NCI-H1105 (cell line): ENCODE measurements around the gene VRTN.
"Not testable (repeated sequence)": the region's sequence is repeated elsewhere in the genome, so short reads cannot be mapped to it uniquely, and the experiment has no call there.

ENCODE experiments used
- DNase-seq: peaks from one replicate; lab custom pipeline; 2025; lab: John Stamatoyannopoulos, UW

VRTN gene, protein sequence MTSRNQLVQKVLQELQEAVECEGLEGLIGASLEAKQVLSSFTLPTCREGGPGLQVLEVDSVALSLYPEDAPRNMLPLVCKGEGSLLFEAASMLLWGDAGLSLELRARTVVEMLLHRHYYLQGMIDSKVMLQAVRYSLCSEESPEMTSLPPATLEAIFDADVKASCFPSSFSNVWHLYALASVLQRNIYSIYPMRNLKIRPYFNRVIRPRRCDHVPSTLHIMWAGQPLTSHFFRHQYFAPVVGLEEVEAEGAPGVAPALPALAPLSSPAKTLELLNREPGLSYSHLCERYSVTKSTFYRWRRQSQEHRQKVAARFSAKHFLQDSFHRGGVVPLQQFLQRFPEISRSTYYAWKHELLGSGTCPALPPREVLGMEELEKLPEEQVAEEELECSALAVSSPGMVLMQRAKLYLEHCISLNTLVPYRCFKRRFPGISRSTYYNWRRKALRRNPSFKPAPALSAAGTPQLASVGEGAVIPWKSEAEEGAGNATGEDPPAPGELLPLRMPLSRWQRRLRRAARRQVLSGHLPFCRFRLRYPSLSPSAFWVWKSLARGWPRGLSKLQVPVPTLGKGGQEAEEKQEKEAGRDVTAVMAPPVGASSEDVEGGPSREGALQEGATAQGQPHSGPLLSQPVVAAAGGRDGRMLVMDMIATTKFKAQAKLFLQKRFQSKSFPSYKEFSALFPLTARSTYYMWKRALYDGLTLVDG

DNA sequence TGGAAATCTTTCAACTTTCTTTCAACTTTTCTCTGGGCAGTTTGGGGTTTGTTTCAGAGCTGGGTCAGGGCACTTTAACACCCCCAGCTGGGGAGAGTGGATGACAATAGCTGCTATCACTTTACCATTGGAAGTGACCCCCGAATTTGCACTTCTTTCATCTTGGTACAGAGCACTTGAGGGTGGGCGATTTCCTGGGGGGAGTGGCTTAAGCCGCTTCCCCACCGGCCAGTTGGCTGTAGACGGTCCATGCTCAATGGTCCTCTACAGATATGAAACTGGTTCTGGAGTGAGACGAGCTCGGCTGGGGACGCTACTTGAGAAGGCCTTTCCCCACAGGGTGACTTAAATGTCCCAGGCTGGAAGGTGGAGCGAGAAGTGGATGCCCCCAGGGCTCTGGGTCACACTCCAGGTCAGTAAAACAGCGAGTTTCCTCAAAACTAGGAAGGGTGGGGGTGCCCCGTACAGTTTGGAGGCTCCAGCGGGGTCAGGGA, at the start of gene VRTN:
Gene VRTN (plus strand): TSS at position 231 of the 494 bp plus-strand sequence. CDS start 8,313 bp downstream, outside the sequence.
- no peak for DNase-seq

DNA sequence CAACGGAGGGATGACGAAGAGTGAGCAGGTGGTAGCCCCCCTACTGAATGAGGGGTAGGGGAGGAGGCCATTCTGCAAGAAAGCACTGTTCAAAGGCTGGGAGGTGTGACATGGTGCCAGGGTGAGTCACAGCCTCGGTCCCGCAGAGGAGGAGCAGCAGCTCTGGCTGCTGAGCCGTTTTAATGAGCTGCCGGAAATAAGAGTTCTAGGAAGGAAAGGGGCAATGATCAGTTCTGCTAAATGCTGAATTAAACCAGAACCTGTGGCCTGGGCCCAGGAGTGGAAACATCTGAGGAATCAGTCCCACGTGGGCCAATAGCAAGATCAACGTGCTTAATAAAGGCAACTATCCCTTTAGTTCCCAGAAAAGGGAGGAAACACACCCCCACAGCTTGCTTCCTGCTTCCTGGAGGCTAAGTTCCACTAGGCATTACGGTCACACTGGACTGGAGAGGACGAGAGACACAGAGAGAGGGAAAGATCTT, 49.2 kb upstream of the VRTN start:
- no peak for DNase-seq

DNA sequence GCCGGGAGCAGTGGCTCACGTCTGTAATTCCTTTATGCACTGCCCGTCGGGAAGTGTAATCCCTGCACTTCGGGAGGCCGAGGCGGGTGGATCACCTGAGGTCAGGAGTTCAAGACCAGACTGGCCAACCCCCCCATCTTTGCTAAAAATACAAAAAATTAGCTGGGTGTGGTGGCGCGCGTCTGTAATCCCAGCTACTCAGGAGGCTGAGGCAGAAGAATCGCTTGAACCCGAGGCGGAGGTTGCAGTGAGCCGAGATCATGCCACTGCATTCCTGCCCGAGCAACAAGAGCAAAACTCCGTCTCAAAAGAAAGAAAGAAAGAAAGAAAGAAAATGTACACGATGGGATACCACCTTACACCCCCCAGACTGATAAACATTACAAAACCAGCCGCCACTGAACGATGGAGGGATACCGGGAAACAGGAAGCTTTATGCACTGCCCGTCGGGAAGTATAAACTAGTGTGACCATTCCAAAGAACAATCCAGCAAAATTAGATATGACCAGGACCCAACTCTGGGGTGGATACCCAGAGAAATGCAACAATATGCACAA, 46.6 kb upstream of the VRTN start:
- DNase-seq = no peak

DNA sequence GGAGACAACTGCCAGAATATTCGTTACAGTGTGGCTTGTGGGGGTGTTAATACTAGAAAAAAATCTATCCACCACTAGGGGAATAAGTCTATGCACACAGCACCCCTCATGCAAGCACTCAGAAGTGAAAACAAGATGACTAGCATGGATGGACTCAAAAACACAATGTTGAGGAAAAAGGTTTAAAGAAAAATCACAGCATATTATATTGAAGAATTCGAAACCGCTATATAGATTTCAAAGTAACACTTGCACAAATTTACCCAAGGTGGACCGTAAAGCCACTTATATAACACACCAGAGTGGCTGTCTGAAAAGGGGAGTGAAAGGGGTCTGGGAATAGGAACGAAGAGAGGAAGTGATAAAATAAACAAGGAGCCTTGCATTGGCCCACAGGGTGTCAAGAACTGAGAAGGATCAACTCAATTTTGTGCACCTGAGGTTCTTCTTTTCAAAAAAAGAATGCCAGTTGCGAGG, 46.1 kb upstream of the VRTN start:
- DNase-seq = no peak

DNA sequence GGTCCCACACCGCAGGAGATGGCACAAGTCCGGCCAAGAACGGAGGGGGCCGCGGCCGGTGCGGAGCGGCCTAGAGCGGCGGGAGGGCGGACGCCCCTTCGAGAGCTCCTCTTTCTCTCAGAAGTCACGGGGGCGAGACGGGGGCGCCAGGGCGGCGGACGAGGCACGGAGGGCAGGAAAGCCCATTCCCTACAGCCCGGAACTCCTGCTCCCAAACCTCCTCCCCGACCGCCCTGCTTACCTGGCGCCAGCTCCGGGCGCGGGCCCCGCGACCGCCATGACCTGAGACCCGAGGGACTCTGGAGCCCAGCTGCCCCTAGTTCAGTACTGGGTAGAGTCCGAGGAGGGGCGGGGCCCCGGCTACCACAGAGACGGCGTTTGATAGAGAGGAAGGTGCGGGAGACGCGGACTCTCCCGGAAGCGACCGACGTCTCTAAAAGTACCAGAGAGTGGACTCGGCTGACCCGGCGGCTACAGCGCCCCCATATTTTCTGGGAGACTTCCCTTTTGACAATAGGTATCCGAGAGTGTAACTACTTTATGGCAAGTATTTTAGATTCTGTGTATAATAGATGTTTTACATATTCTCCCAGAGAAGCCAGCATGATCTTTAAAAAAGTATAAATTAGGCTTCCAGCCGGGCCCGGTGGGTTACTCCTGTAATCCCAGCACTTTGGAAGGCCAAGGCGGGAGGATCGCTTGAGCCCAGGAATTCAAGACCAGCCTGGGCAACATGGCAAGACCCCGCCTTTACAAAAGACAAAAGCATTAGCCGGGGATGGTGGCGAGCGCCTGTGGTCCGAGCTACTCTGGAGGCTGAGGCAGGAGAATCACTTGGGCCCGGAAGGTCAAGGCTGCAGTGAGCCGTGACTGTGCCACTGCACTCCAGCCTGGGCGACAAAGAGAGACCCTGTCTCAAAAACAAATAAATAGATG, 45.4 kb upstream of the VRTN start, which contains the start of gene ABCD4:
Gene ABCD4 (minus strand): TSS at position 301 of the 936 bp plus-strand sequence. CDS start 22 bp downstream, at position 279.
- DNase-seq = peak; percentile 94

DNA sequence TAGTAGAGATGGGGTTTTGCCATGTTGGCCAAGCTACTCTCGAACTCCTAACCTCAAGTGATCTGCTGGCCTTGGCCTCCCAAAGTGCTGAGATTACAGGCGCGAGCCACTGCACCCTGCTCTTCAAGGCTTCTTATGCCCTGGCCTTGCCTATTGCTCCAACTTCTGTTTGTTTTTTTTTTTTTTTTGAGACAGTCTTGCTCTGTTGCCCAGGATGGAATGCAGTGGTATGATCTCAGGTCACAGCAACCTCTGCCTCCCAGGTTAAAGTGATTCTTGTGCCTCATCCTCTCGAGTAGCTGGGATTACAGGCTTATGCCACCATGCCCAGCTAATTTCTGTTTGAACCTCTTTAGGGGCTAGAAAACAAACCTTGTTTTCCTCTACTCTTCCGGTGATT, 39.6 kb upstream of the VRTN start:
- DNase-seq = no peak

DNA sequence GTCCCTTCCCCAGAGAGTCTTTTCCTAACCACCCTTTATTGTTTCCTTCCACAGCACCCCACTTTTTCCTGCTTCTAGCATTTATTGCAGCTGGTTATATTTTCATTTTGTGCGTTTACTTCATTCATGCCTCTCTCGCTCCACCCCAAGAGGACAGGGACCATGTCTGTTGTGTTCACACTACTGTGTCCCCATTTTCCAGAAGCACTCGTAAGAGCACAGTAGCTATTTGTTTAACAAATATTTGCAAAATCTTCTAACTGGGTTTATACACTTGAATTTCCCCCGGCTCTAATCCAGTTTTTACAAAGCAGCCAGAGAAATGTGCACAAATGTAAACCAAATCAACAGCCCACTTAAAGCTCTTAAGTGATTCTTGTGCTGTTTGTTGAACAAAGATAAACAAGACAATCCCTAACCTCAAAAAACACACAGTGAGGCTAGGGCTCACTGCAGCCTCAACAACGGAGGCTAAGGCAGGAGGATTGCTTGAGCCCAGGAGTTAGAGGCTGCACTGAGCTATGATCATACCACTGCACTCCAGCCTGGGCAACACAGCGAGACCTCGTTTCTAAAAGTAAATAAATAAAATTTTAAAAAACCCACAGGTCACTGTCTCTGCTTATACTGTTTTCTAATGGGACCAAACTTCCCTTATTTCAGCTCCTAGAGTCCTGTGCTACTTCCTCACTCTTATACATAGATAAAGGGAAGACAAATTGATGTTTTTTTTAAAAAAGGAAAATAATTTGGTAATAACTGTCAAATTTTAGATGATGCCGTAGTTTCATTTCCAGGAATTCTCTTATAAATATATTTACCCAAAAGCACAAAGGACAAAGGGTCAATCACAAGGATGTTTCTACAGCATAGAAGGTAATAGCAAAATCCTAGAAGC, 38.9 kb upstream of the VRTN start:
- no peak for DNase-seq

DNA sequence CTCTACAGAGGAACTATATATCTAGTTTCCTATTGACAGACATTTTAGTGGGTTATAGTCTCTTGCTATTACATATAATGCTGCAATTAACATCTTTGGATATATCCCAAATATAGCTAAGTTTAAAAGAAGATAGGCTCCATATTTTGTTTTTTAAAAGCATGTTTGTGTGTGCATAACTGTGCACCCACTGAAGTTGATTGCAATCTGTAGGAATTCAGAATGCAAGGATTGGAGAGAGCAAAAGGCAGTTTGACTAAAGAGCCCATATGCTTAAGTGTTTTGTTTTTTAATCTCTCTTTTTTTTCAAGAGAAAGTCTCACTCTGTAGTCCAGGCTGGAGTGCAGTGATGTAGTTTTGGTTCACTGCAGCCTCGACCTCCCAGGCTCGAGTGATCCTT, 36.1 kb upstream of the VRTN start:
- no peak for DNase-seq

DNA sequence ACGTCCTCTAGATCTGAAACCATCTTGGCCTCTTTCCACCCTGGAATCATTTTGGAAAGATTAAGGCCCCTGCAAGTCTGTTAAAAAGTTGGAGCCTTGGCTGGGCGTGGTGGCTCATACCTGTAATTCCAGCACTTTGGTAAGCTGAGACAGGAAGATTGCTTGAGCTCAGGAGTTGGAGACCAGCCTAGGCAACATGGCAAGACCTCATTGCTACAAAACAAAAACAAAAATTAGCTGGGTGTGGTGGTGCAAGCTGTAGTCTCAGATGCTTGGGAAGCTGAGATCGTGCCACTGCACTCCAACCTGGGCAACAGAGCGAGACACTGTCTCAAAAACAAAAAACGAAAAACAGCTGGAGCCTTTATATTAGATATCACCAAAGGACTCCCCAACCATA, 34.7 kb upstream of the VRTN start:
- DNase-seq = no peak

DNA sequence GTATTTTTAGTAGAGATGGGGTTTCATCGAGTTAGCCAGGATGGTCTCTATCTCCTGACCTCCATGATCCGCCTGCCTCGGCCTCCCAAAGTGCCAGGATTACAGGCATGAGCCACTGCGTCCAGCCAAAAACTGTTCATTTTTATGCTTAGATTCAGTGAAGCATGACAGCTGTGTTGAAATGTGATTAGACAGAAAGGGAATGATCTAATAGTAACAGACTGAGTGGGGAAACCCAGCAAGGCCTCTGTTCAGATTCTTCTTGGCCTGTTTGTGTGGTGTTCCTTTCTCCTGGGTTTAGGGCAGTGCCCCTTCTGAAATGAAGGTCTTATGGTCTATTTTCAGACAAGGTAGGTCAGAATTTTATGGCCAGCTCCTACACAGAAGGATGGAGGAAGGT, 33.7 kb upstream of the VRTN start:
- DNase-seq = no peak

DNA sequence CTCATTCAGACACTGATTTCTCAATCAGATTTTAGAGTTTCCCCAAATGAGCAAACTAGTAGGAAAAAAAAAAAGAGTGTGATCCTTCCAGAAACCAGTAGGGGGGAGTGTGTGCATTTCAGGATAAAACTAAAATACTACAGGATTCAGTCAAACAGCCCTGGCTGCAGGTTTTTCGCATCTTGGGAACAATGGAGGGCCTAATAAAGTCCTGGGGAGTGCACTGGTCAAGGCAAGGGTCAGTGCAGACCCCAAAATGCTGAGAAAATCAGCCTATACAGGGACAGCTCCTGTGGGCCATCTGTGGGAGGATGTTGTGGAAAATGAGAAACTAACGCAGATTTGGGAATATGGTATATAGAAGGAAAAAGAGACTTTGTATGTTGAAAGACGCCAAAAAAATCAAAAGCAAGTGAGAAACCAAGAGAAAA, 23.3 kb upstream of the VRTN start:
- peak; percentile 20 for DNase-seq

DNA sequence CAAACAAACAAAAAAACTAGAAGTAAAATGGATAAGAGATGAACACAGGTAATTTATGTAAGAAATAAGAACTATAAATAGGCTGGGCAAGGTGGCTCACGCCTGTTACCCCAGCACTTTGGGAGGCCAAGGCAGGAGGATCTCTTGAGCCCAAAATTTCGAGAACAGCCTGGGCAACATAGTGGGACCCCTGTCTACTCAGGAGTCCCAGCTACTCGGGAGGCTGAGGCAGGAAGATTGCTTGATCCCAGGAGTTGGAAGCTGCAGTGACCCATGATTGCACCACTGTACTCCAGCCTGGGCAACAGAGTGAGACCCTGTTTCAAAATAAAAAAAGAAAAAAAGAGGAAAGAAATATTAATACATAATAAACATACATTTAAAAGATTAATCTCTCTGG, 22.8 kb upstream of the VRTN start:
- DNase-seq = no peak

DNA sequence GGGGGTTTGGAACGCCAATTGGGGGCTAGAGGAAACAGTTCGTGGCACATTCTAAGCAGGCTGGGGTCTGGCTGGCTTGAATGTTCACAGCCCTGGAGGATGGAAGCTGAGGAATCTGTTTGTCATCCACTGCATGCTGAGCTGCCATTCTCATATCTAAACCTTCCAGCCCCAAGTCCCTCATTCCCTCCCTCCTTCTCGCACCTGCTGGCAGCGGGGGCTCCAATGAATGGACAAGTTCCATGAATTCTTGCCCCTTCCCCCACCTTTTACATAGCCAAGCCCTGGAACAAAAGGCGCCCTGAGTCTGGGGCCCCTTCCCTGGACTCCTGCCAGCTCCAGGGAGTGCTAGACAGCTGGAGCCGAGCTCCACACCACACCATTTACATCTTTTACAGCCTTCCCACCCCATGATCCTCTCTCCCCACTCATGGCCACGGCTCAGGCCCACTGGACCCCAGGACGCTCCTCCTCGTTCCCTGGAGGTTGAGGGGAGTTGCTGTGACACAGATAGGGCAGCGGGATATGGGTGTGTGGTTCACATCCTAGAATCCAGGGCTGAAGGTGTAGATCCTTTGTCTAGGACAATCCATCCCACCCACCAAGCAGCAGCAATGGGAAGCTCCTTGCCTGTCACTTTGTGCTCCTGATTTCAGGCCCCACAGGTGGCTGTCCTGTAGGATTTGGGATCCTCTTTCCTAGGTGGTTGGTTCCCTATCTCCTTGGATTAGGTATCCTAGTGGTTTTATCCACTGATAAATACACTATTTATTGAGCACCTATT, 21.7 kb upstream of the VRTN start:
- peak; percentile 94 for DNase-seq

DNA sequence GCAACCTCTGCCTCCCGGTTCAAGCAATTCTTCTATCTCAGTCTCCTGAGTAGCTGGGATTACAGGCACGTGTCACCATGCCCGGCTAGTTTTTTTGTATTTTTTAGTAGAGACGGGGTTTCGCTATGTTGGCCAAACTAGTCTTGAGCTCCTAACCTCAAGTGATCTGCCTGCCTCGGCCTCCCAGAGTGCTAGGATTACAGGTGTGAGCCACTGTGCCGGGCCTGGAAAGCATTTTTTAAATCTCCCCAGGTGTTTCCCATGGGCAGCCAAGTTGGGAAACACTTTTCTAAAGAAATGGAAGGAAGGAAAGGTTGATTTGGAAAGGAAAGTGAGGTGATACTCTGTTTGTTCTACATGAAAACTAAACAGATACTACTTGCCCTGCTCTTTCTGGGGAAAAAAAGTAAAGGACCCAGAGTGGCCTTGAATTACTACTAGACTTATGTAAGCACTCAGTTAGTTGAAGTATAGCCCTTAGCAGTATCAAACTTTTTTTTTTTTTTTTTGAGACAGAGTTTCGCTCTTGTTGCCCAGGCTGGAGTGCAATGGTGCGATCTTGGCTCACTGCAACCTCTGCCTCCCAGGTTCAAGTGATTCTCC, 18.2 kb upstream of the VRTN start:
- DNase-seq = not testable (repeated sequence)

DNA sequence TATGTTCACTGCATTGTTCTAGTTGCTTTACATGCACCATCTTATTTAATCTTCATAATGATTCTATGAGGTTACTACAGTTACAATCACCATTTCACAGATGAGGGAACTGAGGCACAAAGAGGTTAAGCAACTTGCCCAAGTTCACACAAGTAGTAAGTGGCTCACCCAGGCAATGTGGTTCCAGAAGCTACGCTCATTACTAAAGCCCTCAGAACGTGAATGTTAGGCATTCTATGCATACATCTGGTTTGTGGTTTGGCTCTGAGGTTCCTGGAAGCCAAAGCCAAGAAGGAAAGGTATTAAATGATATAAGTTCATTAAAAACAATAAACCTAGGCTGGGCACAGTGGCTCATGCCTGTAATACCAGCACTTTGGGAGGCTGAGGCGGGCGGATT, 14.4 kb upstream of the VRTN start:
- no peak for DNase-seq

DNA sequence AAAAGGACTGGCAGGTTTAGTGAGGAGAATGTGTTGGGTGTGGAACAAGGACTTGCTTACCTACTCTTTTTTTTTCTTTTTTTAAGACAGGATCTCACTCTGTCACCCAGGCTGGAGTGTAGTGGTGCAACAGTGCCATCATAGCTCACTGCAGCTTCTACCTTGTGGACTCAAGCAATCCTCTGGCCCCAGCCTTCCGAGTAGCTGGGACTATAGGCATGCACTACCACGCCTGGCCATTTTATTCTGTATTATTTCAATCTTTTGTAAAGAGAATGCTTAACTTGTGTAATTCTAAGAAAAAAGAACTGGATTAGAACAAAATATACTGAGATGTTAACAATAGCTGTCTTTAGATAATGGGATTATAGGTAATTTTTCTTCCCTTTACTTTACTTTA, 1.9 kb upstream of the VRTN start:
- no peak for DNase-seq

DNA sequence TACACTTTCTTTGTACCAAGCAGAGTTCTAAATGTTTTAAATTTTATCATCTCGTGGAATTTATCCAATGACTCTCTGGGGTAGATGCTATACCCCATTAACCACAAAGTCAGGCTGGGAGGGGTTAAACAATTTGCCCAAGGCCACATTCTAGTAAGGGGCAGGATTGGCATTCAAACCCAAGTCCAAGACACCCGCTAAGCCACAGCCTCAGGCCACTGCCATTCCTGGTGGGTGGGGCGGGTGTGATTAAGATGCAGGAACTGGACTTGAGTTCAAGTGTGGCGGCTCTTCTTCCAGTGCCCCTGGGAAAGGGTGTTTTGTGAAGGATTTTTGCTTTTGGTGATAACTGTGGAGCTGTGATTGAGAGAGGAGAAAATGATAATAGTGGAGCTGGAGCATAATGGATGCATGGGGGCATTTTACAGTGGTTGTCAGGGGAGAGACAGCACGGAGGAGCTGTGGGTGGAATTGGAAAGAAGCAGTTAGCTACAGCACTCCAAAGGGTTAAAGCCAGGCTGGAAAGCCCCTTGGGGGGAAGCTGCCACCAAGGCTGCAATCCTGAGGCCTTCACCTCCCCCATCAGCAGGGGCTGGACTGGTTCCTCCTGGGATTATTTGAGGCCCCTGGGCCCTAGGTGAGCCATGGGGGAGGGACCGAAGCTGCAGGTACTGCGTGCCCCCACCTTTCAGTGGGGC, 1.0 kb upstream of the VRTN start:
- DNase-seq = no peak

DNA sequence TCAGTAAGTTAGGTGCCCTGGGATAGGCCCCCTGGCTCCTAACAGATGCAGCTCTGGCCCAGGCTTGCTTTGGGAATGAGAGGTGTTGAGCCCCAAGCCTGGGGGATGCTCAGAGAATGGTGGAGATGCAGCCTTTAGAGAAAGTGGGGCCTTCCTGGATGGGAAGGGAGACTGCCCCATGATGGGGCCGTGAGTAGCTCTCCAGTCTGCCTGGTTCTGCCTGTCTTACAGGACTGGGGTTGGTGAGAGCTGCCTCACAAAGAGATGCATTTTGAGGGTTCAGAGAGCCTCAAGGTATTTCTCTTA, 523 bp upstream of the VRTN start:
- DNase-seq = no peak
